ENCODE measurements around the gene ATP6V0B.

Gene ATP6V0B

GRCh38 chr1:43987159-43987902 lies 12.6 kb downstream of the ATP6V0B start:
- no peak for DNase-seq

- DNase-seq, result no peak
Measured at GRCh38 chr1:43990271-43991199, 15.8 kb downstream of the ATP6V0B start.

DNA sequence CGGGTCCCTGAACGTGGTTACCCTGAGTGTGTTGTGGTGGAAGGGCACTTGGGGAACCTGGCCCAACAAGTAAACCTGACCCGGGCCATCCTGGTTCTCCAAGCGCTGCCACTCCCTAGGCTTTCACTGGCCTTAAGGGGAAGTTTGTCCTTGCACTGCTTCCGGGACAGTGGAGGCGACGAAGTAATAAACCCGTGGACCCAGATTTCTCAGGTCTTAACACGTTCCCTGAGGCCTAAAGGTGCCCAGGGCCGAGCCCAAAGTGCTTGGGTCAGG lies 16.4 kb downstream of the ATP6V0B start:
- DNase-seq, result no peak

GRCh38 chr1:43991476-43992231 lies 16.9 kb downstream of the ATP6V0B start, which contains the start of gene CCDC24:
TSS of gene CCDC24 (plus strand) at chr1:43991599. CDS start at chr1:43991879, 280 bp downstream.
- DNase-seq, result no peak

DNA sequence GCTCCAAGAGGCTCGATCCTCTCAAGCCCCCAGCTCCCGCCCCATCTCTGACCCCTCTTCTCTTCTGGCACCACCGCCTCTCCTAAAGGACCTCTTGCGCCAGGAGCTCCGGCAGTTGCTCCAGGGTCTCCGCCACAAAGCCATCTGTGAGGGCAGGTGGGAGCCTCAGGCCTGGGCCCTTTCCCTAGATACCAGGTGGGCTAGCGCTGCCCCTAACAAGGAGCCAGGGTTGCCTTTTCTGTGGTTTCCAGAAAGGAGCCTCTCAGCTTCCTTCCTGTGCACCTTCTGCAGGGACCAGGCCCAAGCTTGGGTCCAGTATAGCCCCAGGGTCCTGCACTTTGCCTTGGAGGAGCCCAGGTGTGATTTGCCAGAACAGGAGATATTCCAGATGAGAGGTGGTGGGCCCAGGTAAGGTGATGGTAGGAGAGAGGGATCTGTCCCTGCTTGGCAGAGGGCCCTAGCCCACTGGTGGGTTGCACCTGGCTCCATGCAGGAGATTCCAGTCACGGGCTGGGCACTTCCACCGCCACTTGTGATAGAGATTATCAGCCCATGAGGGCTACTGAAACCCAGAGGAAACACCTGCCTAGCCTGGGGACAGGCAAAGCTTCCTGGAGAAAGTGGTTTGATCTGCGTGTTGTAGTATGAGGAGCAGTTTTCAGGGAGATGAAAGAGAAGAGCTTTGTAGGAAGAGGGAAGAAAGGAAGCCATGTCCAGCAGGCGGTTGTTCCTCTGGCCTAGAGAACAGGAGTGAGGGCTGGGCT lies 17.7 kb downstream of the ATP6V0B start:
- no peak for DNase-seq

DNA sequence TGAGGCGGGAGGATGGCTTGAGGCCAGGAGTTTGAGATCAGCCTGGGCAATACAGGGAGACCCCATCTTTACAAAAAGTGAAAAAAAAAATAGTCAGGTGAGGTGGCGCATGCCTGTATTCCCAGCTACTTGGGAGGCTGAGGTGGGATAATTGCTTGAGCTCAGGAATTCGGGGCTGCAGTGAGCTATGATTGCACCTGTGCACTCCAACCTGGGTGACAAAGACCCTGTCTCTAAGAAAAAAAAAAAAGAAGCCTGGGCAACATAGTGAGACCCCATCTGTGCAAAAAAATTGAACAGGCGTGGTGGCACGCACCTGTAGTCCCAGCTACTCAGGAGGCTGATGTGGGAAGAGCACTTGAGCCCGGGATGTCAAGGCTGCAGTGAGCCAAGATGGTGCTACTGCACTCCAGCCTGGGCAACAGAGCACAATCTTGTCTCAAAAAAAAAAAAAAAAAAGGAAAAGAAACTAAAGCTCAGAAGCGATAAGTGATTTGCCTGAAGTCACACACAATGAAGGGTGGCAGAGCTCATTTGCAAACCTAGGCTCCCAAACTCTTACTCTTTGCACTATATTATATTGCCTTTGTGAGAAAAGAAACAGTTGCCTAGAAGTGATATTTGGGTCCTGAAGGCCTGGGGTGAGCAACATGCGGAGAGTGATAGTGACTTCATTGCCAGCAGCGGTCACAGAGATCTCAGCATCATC lies 18.6 kb downstream of the ATP6V0B start:
- no peak for DNase-seq

DNA sequence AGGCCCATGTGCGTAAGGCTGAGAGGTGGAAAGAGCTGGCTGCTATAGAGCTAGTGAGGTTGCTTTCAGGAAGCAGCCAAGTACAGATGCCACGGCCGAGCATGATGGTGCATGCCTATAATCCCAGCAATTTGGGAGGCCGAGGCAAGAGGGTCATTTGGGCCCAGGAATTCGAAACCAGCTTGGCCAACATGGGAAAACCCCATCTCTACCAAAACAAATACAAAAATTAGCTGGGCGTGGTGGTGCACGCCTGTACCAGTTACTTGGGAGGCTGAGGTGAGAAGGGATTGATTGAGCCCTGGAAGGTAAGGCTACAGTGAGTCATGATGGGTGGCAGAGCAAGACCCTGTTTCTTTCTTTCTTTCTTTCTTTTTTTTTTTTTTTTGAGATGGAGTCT lies 19.3 kb downstream of the ATP6V0B start:
- no peak for DNase-seq

DNA sequence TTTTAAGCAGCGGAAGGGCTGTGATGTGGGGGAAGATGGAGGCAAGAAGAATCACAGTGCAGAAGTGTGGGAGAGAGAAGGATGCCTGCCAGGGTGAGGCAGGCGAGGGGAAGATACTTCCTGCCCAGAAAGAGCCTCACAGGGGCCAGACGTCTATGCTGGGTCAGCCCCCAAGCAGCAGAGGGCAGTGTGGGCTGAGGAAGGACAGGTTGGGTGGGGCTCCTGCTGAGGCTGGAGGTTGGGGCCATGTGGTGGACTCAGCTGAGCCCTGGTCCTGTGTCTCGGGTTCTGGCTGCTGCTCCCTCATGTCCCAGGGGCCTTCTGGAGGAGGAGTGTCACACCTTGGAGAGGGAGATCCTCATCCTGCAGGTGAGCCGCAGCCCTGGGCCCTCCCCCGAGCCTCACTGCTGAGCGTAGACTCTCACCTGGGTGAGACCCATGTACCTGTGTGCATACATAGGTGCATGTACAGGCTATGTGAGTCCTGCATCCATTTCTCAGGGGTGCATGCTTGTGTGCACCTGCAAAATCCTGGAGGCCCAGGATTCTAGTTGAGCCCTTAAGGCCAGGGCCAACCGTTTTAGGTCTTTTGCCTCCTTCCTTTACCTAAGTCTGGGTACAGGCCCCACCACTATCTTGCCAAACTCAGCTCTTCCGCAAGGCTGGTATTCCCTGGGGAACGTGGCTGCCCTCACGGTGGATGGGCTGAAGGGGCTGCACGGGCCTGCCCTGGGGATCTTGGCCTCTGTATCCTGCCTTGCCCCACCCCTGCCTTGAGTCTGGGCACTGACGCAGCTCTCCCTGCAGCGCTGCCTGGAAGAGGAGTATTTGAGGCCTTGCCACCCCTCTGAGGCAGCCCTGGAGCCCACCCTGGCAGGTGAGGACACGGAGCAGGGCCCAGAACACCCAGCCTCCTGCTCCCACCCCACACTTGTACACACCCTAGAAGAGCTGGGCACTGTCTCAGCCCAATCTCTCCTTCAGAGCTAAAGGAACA lies 20.3 kb downstream of the ATP6V0B start:
- DNase-seq, result no peak

DNA sequence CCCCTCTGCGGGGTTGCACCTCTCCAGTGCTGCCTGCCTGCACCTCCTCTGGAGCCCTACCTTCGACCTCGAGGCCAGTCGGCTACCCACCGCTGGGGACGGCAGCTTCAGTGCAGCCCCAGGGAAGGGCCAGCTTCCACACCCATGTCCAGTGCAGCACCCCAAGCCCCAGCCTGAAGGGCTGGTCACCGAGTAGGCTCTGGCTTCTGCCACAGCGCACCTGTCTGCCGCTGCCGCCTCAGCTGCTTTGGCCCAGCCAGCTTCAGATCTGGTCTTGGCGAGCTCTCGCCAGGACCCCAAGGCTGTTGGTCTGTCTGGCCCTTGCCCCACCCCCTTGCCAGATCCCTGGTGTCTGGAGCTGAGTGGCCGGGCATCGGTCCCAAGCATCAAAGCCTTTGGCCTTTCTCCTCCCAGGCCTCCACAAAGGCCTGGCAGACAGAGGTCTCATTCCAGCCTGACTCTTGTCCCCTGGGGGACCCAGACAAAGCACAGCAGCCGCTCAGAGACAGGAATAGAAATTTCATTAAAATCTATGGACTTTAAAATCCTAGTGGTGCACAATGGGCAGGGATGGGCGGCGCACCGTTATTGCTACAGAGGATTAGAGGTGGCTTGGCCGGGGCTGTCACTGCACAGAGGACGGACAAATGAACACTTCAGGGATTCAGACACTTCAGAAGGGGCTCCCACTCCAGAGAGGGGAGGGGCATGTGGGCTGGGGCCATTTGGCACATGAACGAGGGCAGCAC lies 21.4 kb downstream of the ATP6V0B start:
- DNase-seq, result no peak

DNA sequence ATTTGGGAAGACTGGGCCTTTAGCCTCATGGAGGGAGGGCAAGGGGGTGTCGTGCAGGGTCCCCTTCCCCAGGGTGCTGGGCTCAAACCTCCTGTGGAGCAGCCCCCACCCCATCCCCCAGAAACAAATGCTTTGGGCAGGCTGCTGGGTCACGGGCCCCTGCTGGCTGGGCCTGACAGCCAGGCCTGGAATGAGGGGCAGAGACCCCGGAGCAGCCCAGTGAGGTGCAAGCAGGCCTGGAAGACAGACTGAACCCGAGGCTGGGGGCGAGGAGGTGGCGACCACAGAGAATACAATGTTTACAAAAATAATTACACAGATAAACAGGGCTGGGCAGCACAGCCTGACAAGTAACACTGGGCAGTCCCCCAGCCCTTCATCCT lies 22.0 kb downstream of the ATP6V0B start:
- DNase-seq, result no peak

DNA sequence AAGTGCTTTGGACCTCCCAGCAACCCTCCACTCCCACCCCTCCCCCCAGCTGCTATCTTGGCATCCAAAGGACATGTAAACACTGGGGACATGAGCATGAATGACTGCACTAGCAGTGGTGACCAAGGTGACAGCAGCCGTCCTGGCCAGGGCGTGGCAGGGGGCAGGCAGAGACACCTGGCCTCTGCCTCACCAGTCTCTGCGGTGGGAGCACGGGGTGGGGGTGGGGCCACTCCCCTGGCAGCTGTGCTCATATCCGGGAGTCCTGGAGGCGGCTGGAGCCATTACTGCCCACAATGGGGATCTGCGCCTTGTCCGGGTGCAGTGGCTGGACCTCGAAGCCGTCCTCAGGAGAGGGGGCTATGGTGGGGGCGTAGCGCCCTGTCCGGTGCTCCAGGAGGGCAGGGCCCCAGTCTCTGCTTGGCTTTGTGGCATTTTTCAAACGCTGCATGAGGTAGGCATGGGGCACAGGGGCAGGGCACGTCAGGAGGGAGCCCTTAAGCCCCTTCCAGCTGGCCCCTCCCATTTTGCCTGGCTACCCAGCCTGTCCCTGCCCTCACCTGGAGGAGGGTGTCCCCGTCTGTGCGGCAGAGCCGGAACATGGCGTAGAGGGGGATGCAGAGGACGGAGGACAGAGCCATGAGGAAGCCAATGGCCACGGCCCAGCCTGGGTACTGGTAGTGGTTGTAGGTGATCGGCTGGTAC lies 22.7 kb downstream of the ATP6V0B start:
- DNase-seq, result no peak

- DNase-seq, result no peak
Measured at GRCh38 chr1:43998000-43998378, 23.2 kb downstream of the ATP6V0B start.

- DNase-seq, result no peak
Measured at GRCh38 chr1:43999455-43999854, 24.7 kb downstream of the ATP6V0B start.

GRCh38 chr1:44000122-44000665 lies 25.4 kb downstream of the ATP6V0B start:
- DNase-seq, result no peak

DNA sequence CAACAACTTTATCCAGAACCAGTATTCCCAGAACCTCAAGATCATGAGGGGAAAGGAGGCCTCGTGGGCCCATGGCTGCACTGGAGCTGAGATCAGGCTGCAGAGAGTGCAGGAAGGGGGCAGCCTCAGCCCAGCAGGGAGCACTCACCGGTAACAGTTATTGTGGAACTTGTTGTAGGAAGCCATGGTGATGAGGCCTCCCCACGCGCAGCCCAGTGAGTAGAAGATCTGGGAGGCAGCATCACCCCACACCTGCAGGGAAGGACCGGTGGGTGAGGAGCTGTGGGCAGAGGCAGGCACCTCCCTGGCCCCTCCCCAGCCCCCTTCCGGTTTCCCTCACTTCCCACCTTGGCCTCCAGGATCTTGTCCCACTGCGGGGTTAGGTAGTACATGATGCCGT lies 27.4 kb downstream of the ATP6V0B start:
- no peak for DNase-seq

DNA sequence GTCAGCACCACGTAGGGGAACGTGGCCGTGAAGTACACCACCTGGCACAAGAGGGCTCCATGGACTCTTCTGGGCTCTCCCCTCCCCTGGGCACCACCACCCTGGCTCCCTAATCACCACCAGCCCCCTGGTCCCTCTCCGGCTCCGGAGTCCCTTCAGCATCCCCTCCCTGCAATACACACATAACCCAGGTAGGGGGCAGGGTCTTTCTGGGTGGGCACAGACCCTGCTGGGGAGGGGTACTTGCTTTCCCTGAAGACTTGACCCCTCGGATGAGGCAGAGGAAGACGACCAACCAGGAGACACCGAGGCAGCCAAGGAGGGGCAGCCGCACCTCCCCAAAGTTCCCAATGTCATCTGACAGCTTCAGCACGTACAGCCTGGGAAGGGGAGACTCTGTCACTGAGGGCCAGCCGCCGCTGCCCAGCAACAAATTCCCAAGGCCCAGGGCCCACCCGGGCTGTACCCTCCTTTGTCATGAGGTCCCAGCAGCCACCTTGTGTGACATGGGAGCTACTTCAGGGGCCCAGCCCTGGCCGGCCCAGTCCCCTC lies 27.9 kb downstream of the ATP6V0B start:
- no peak for DNase-seq

DNA sequence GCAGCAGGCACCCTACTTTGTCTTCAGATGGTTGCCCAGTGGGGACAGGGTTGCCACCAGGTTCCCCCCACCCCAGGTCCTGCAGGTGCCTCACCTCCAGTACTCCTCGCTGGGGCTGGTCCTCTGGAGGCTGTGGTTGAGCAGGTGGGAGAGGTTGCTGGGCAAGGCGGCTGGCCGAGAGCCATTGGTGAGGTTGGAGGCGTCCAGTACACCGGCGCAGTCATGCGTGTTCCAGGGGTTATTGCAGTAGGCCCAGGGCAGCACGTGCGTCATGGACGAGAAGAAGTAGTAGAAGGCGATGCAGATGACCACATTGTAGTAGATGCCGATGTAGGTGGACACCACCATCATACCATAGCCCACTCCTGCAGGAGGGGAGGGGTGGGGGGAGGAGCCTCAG lies 33.5 kb downstream of the ATP6V0B start:
- DNase-seq, result no peak

GRCh38 chr1:44010935-44011471 lies 36.2 kb downstream of the ATP6V0B start:
- no peak for DNase-seq

DNA sequence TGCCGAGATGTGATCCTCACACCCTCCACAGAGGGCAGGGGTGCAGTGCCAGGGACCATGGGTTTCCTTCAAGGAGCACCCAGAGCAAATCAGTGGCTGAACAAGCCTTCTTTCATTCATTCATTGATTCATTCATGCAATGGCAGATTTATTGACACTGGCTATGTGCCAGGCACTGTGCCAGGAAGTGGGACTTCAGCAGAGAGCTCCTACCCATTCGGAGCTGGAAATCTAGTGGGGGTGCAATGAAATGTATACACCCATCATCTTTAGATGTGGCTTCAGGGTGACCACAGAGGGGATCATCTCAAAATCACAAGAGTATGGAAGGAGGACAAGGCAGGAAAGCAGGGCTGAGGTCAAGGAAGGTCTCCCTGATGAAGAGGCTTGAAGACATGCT lies 37.6 kb downstream of the ATP6V0B start:
- DNase-seq, result no peak

Data from NCI-H1694 treated with DMSO at 0.1 percent for 48 hours (cell line).